ENCODE results near the gene IRAG1. TPM values are rescaled to one million over a fixed set of nuclear protein-coding genes. Genes with fewer than 3 reads are reported as not detected.

IRAG1 gene
- total RNA-seq, 2 donors from 2014 or later, result 3.5 to 18.7 TPM

- Histone ChIP-seq H3K9ac (ENCODE audit: low read depth in 2 of 2, low read length in 2 of 2) (peak overlapping the region in 1 of 2 donors; percentile 13), H3K36me3 (no peaks in the 10 kb centered on the region), H3K27me3 (no peaks in the 10 kb centered on the region), H3K4me3 (no peak overlapping the region), H3K9me3 (no peaks in the 10 kb centered on the region), H3K4me1 (no peaks in the 10 kb centered on the region), H3K27ac (no peak overlapping the region)
- peak; percentile 58 for TF ChIP-seq CTCF (IDR thresholded peaks at IDR 0.05)
- no peak for DNase-seq
- intact Hi-C loops (cut with DNase I), result loop anchor here (2.0 to 10.0 kb wide), 2 partner anchors 139 to 247 kb away; no protein-coding TSS in a partner anchor
Measured at GRCh38 chr11:10653946-10654810, 39.4 kb downstream of the IRAG1 start.

- no peak for TF ChIP-seq CTCF (IDR thresholded peaks at IDR 0.05)
- no peak for DNase-seq
- H3K27me3 ChIP-seq, result no peaks in the 10 kb centered on the region
- H3K4me1 ChIP-seq, result no peaks in the 10 kb centered on the region
- H3K4me3 ChIP-seq, result no peak overlapping the region
- H3K9me3 ChIP-seq, result no peaks in the 10 kb centered on the region
- H3K27ac ChIP-seq, result no peak overlapping the region
- H3K9ac ChIP-seq (ENCODE audit: low read depth in 2 of 2, low read length in 2 of 2), result no peak overlapping the region
- intact Hi-C loops (cut with DNase I), result loop anchor here (10.0 kb wide), 1 partner anchor 138 kb away; no protein-coding TSS in a partner anchor
- H3K36me3 ChIP-seq, result no peaks in the 10 kb centered on the region
Measured at GRCh38 chr11:10653261-10653660, 40.3 kb downstream of the IRAG1 start.

- Histone ChIP-seq H3K27ac (peak overlapping the region; percentile 55), H3K27me3 (no peaks in the 10 kb centered on the region), H3K36me3 (no peaks in the 10 kb centered on the region), H3K9me3 (no peaks in the 10 kb centered on the region), H3K4me3 (no peak overlapping the region), H3K9ac (ENCODE audit: low read depth in 2 of 2, low read length in 2 of 2) (no peak overlapping the region), H3K4me1 (no peaks in the 10 kb centered on the region)
- no peak for TF ChIP-seq CTCF (IDR thresholded peaks at IDR 0.05)
- no peak for DNase-seq
- intact Hi-C loops (cut with DNase I), result loop anchor here (10.0 kb wide), 1 partner anchor 137 kb away; no protein-coding TSS in a partner anchor
Measured at GRCh38 chr11:10651656-10652361, 41.7 kb downstream of the IRAG1 start.

GRCh38 chr11:10650630-10651029 lies 42.9 kb downstream of the IRAG1 start:
- H3K36me3 ChIP-seq, result no peaks in the 10 kb centered on the region
- H3K9me3 ChIP-seq, result no peaks in the 10 kb centered on the region
- intact Hi-C loops (cut with DNase I), result loop anchor here (10.0 kb wide), 1 partner anchor 136 kb away; no protein-coding TSS in a partner anchor
- DNase-seq, result no peak
- TF ChIP-seq CTCF (IDR thresholded peaks at IDR 0.05), result no peak
- no peaks in the 10 kb centered on the region for H3K27me3 ChIP-seq
- no peak overlapping the region for H3K4me3 ChIP-seq
- H3K27ac ChIP-seq, result no peak overlapping the region
- H3K9ac ChIP-seq (ENCODE audit: low read depth in 2 of 2, low read length in 2 of 2), result no peak overlapping the region
- H3K4me1 ChIP-seq, result no peaks in the 10 kb centered on the region

GRCh38 chr11:10650166-10650565 lies 43.4 kb downstream of the IRAG1 start:
- TF ChIP-seq CTCF (IDR thresholded peaks at IDR 0.05), result no peak
- intact Hi-C loops (cut with DNase I), result loop anchor here (10.0 kb wide), 1 partner anchor 135 kb away; no protein-coding TSS in a partner anchor
- H3K27ac ChIP-seq, result no peak overlapping the region

More at GRCh38 chr11:10650166-10650565, 43.4 kb downstream of the IRAG1 start:
- Histone ChIP-seq H3K4me1 (no peaks in the 10 kb centered on the region), H3K4me3 (no peak overlapping the region), H3K27me3 (no peaks in the 10 kb centered on the region), H3K9ac (ENCODE audit: low read depth in 2 of 2, low read length in 2 of 2) (no peak overlapping the region), H3K9me3 (no peaks in the 10 kb centered on the region), H3K36me3 (no peaks in the 10 kb centered on the region)
- no peak for DNase-seq
